Measurements from ENCODE around the gene NLRP6. TPM values are rescaled to one million over a fixed set of nuclear protein-coding genes. Genes with fewer than 3 reads are reported as not detected.

The NLRP6 gene
- total RNA-seq, 2 experiments from 2014 or later, result 14.4 to 14.7 TPM

DNA sequence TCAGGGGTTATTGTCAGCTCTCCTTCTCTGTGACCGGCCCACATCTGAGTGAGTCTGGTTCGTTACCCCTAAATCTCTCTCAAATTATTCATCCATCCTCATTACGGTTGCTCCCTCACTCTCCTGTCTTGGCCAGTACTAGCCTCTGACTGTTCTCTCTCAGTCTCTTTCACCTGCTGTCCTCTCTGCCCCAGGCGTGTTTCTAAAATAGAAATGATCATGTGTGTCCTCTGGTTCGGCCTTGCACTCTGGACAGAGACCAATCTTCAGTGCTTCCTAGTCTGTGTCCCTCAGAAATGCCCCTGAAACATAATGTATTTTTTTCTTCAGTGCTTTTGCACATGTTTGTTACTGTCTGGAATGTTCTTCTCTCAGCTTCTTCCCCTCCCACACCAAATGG lies 36.6 kb upstream of the NLRP6 start:
- no peaks in the 10 kb centered on the region for H3K9me3 ChIP-seq (ENCODE audit: control insufficient read depth in 1 of 2, insufficient read depth in 1 of 2, low read length in 2 of 2)
- no peak overlapping the region for H3K27ac ChIP-seq (ENCODE audit: low read depth in 1 of 2, low read length in 2 of 2)
- peak overlapping the region; percentile 22 for H3K4me3 Mint-ChIP-seq
- ChIA-PET POLR2A (interaction anchor here (1.1 kb wide), 1 partner anchor 34 kb away, joined by 3 read pairs; the partner anchor contains the start of genes BET1L and RIC8A), CTCF (interaction anchor here (2.0 kb wide), 1 partner anchor 9 kb away, joined by 9 read pairs; no protein-coding TSS in a partner anchor)
- TF ChIP-seq, protein P1, sequence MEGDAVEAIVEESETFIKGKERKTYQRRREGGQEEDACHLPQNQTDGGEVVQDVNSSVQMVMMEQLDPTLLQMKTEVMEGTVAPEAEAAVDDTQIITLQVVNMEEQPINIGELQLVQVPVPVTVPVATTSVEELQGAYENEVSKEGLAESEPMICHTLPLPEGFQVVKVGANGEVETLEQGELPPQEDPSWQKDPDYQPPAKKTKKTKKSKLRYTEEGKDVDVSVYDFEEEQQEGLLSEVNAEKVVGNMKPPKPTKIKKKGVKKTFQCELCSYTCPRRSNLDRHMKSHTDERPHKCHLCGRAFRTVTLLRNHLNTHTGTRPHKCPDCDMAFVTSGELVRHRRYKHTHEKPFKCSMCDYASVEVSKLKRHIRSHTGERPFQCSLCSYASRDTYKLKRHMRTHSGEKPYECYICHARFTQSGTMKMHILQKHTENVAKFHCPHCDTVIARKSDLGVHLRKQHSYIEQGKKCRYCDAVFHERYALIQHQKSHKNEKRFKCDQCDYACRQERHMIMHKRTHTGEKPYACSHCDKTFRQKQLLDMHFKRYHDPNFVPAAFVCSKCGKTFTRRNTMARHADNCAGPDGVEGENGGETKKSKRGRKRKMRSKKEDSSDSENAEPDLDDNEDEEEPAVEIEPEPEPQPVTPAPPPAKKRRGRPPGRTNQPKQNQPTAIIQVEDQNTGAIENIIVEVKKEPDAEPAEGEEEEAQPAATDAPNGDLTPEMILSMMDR (IDR thresholded peaks at IDR 0.05), result no peak
- H3K27ac Mint-ChIP-seq, result peak overlapping the region; percentile 1
- peaks cover 50% of the 10 kb centered on the region for H3K4me1 Mint-ChIP-seq (ENCODE audit: low read depth)
- ATAC-seq (ENCODE audit: poor library complexity) (no peak), DNase-seq (no peak)
- no peaks in the 10 kb centered on the region for H3K9me3 Mint-ChIP-seq
- peaks cover 85% of the 10 kb centered on the region for H3K36me3 Mint-ChIP-seq (ENCODE audit: low read depth)
- H3K27me3 ChIP-seq (ENCODE audit: control insufficient read depth in 1 of 2, insufficient read depth in 2 of 2, low read length in 2 of 2), result no peaks in the 10 kb centered on the region
- no peak overlapping the region for H3K4me3 ChIP-seq (ENCODE audit: low read length)
- peaks cover 17% of the 10 kb centered on the region for H3K4me1 ChIP-seq (ENCODE audit: insufficient read depth, low read length)
- peaks cover 61% of the 10 kb centered on the region for H3K36me3 ChIP-seq (ENCODE audit: insufficient read depth, low read length)
- H3K27me3 Mint-ChIP-seq, result no peaks in the 10 kb centered on the region
- intact Hi-C loops (cut with DNase I, micrococcal nuclease), result no loop called here

DNA sequence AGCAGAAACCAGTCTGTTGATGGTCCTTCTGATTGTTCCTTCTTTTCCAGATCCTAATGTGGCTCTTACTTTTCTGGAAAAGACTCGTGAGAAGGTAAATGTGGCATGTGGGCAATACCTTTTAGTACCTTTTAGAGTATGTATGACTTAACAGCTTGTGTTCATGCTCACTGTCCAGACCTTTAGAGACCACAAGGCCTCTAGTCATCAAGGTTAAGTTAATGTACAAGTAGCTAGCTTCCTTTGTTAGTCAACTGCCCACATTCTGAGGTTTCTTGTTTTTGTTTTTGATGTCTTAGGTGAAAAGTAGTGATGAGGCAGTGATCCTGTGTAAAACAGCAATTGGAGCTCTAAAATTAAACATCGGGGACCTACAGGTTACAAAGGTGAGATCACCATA lies 33.8 kb upstream of the NLRP6 start:
- Mint-ChIP-seq H3K27me3 (no peaks in the 10 kb centered on the region), H3K4me1 (ENCODE audit: low read depth) (peaks cover 25% of the 10 kb centered on the region), H3K4me3 (no peak overlapping the region), H3K36me3 (ENCODE audit: low read depth) (peaks cover 93% of the 10 kb centered on the region), H3K27ac (no peak overlapping the region), H3K9me3 (no peaks in the 10 kb centered on the region)
- Histone ChIP-seq H3K27me3 (ENCODE audit: control insufficient read depth in 1 of 2, insufficient read depth in 2 of 2, low read length in 2 of 2) (no peaks in the 10 kb centered on the region), H3K27ac (ENCODE audit: low read depth in 1 of 2, low read length in 2 of 2) (no peak overlapping the region), H3K36me3 (ENCODE audit: insufficient read depth, low read length) (peaks cover 82% of the 10 kb centered on the region), H3K9me3 (ENCODE audit: control insufficient read depth in 1 of 2, insufficient read depth in 1 of 2, low read length in 2 of 2) (no peaks in the 10 kb centered on the region), H3K4me1 (ENCODE audit: insufficient read depth, low read length) (peaks cover 4% of the 10 kb centered on the region), H3K4me3 (ENCODE audit: low read length) (no peak overlapping the region)
- TF ChIP-seq, protein P1 (IDR thresholded peaks at IDR 0.05), result no peak
- ATAC-seq (ENCODE audit: poor library complexity), result no peak
- no peak for DNase-seq
- intact Hi-C loops (cut with DNase I, micrococcal nuclease), result no loop called here
- CTCF ChIA-PET, result no interaction called here
- POLR2A ChIA-PET, result interaction anchor here (1.2 kb wide), 1 partner anchor 575 kb away, joined by 3 read pairs; no protein-coding TSS in a partner anchor

DNA sequence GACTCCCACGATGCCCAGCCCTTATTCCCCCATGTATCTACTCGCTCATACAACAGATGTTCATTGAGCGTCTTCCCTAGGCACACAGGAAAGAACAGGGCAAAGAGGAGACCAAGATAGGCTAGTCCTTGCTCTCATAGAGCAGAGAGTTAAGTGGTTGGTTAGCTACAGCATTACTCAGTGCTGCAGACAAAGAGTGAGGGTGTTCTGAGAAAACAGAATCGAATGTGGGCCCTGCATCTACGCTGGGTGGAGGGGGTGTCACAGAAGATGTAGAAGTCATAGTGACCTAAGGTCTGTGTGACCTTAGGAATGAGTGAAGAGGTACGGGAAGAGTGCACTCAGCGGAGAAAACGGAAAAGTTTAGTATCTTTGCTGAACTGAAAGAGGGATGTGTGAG lies 29.1 kb upstream of the NLRP6 start:
- ChIA-PET CTCF (interaction anchor here (1.3 kb wide), 1 partner anchor 115 kb away, joined by 4 read pairs; no protein-coding TSS in a partner anchor), POLR2A (interaction anchor here (1.2 to 3.6 kb wide), 3 partner anchors 32 to 41 kb away, joined by 3 to 51 read pairs (median 4); partner anchors contain the start of genes BET1L, PGGHG and RIC8A)
- Histone ChIP-seq H3K27me3 (ENCODE audit: control insufficient read depth in 1 of 2, insufficient read depth in 2 of 2, low read length in 2 of 2) (no peaks in the 10 kb centered on the region), H3K9me3 (ENCODE audit: control insufficient read depth in 1 of 2, insufficient read depth in 1 of 2, low read length in 2 of 2) (no peaks in the 10 kb centered on the region), H3K27ac (ENCODE audit: low read depth in 1 of 2, low read length in 2 of 2) (no peak overlapping the region), H3K4me1 (ENCODE audit: insufficient read depth, low read length) (peaks cover 10% of the 10 kb centered on the region), H3K4me3 (ENCODE audit: low read length) (no peak overlapping the region), H3K36me3 (ENCODE audit: insufficient read depth, low read length) (peaks cover 93% of the 10 kb centered on the region)
- TF ChIP-seq, protein P1 (IDR thresholded peaks at IDR 0.05), result no peak
- Mint-ChIP-seq H3K4me1 (ENCODE audit: low read depth) (peaks cover 13% of the 10 kb centered on the region), H3K4me3 (no peak overlapping the region), H3K9me3 (no peaks in the 10 kb centered on the region), H3K27me3 (no peaks in the 10 kb centered on the region), H3K27ac (no peak overlapping the region), H3K36me3 (ENCODE audit: low read depth) (peaks cover 98% of the 10 kb centered on the region)
- DNase-seq, result no peak
- intact Hi-C loops (cut with DNase I, micrococcal nuclease), result no loop called here
- ATAC-seq (ENCODE audit: poor library complexity), result no peak

Measured in CD4-positive, alpha-beta T cell (primary cell).